ENCODE results near the gene LINC00632.

DNA sequence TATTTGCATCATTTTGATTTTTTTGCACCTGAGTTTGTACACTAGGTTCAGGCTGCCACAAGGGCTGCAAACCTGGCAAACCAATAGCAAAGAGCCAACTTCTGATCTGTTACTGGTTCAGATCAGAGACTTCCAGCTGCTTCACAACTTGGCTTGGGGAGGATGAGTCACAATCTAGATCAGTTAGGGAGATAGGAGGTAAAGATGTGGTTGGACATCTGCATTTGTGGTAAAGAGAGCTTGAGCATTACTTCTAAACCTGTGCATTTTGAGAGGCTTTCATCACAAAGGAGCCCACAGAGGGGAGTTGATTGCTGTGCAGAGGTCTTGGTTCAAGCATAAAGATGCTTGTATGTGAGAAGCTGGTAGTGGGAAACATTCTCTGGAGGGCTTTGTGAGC, 34.5 kb downstream of the LINC00632 start:
- TF ChIP-seq, protein P1, sequence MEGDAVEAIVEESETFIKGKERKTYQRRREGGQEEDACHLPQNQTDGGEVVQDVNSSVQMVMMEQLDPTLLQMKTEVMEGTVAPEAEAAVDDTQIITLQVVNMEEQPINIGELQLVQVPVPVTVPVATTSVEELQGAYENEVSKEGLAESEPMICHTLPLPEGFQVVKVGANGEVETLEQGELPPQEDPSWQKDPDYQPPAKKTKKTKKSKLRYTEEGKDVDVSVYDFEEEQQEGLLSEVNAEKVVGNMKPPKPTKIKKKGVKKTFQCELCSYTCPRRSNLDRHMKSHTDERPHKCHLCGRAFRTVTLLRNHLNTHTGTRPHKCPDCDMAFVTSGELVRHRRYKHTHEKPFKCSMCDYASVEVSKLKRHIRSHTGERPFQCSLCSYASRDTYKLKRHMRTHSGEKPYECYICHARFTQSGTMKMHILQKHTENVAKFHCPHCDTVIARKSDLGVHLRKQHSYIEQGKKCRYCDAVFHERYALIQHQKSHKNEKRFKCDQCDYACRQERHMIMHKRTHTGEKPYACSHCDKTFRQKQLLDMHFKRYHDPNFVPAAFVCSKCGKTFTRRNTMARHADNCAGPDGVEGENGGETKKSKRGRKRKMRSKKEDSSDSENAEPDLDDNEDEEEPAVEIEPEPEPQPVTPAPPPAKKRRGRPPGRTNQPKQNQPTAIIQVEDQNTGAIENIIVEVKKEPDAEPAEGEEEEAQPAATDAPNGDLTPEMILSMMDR (IDR thresholded peaks at IDR 0.05) = no peak
- TF ChIP-seq BHLHE40 (IDR thresholded peaks at IDR 0.05; ENCODE audit: low read depth, low read length) = no peak
